GM21737 (cell line): ENCODE data around the gene RIMS3.
A peak's percentile ranks its signal among the peaks of the same experiment; 100 is the strongest.
"Not testable (repeated sequence)": the region's sequence is repeated elsewhere in the genome, so short reads cannot be mapped to it uniquely, and the experiment has no call there.

Experiments used
- ATAC-seq: cut with Tn5 transposase; IDR thresholded peaks from one replicate; pipeline ENCODE4 v1.9.1; 2021; ENCODE audit warnings: mild to moderate bottlenecking, moderate library complexity; ENCODE audit not compliant: unreplicated experiment

Gene RIMS3

GRCh38 chr1:40665335-40666171, at the start of gene RIMS3:
Gene RIMS3 (minus strand): TSS chr1:40665682. CDS start chr1:40641925, 23,757 bp downstream.
- ATAC-seq: peak; percentile 69

- no peak for ATAC-seq
Measured at GRCh38 chr1:40712997-40713396, 47.5 kb upstream of the RIMS3 start.

- no peak for ATAC-seq
Measured at GRCh38 chr1:40712405-40712944, 47.0 kb upstream of the RIMS3 start.

- ATAC-seq: no peak
Measured at GRCh38 chr1:40711465-40712404, 46.3 kb upstream of the RIMS3 start.

- no peak for ATAC-seq
Measured at GRCh38 chr1:40710581-40711315, 45.3 kb upstream of the RIMS3 start.

- no peak for ATAC-seq
Measured at GRCh38 chr1:40709802-40710278, 44.4 kb upstream of the RIMS3 start.

GRCh38 chr1:40709100-40709801, 43.8 kb upstream of the RIMS3 start:
- peak; percentile 80 for ATAC-seq

GRCh38 chr1:40708750-40709099, 43.2 kb upstream of the RIMS3 start:
- peak; percentile 58 for ATAC-seq

GRCh38 chr1:40706626-40707025, 41.1 kb upstream of the RIMS3 start:
- ATAC-seq: no peak

- no peak for ATAC-seq
Measured at GRCh38 chr1:40704817-40705733, 39.6 kb upstream of the RIMS3 start.

GRCh38 chr1:40703316-40703715, 37.8 kb upstream of the RIMS3 start:
- no peak for ATAC-seq

- not testable (repeated sequence) for ATAC-seq
Measured at GRCh38 chr1:40702810-40703209, 37.3 kb upstream of the RIMS3 start.

GRCh38 chr1:40701684-40702083, 36.2 kb upstream of the RIMS3 start:
- no peak for ATAC-seq

GRCh38 chr1:40699787-40700186, 34.3 kb upstream of the RIMS3 start:
- ATAC-seq: peak; percentile 63

GRCh38 chr1:40697436-40697835, 32.0 kb upstream of the RIMS3 start:
- no peak for ATAC-seq

- ATAC-seq: no peak
Measured at GRCh38 chr1:40696294-40696693, 30.8 kb upstream of the RIMS3 start.

- ATAC-seq: no peak
Measured at GRCh38 chr1:40694353-40694874, 28.9 kb upstream of the RIMS3 start.

GRCh38 chr1:40693425-40693824, 27.9 kb upstream of the RIMS3 start:
- no peak for ATAC-seq

GRCh38 chr1:40692429-40692895, 27.0 kb upstream of the RIMS3 start:
- ATAC-seq: no peak
